ENCODE data around the gene FOXL3. TPM values are rescaled to one million over a fixed set of nuclear protein-coding genes. Genes with fewer than 3 reads are reported as not detected.

FOXL3 gene
- total RNA-seq, 1 experiment from 2014 or later = not detected

GRCh38 chr7:339062-339342 lies 49.0 kb downstream of the FOXL3 start:
- H3K79me2 ChIP-seq (ENCODE audit: insufficient read depth, low read length) = no peaks in the 10 kb centered on the region
- TF ChIP-seq, protein P1, sequence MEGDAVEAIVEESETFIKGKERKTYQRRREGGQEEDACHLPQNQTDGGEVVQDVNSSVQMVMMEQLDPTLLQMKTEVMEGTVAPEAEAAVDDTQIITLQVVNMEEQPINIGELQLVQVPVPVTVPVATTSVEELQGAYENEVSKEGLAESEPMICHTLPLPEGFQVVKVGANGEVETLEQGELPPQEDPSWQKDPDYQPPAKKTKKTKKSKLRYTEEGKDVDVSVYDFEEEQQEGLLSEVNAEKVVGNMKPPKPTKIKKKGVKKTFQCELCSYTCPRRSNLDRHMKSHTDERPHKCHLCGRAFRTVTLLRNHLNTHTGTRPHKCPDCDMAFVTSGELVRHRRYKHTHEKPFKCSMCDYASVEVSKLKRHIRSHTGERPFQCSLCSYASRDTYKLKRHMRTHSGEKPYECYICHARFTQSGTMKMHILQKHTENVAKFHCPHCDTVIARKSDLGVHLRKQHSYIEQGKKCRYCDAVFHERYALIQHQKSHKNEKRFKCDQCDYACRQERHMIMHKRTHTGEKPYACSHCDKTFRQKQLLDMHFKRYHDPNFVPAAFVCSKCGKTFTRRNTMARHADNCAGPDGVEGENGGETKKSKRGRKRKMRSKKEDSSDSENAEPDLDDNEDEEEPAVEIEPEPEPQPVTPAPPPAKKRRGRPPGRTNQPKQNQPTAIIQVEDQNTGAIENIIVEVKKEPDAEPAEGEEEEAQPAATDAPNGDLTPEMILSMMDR (conservative IDR thresholded peaks at IDR 0.05) = no peak
- H3K27me3 ChIP-seq (ENCODE audit: insufficient read depth, low read length) = no peaks in the 10 kb centered on the region
- H4K5ac ChIP-seq (ENCODE audit: insufficient read length, low read depth, low read length) = no peak overlapping the region
- no peak overlapping the region for H3K27ac ChIP-seq (ENCODE audit: insufficient read length, low read depth, low read length)
- H3K4me1 ChIP-seq (ENCODE audit: insufficient read depth, low read length) = no peaks in the 10 kb centered on the region
- no peak overlapping the region for H3K27ac Mint-ChIP-seq
- H3K4me3 Mint-ChIP-seq = no peak overlapping the region
- no peak overlapping the region for H3K18ac ChIP-seq (ENCODE audit: insufficient read length, low read depth, low read length)
- H2BK12ac ChIP-seq (ENCODE audit: insufficient read length, low read depth, low read length) = no peak overlapping the region
- WGBS (ENCODE audit: extremely low coverage, insufficient read length, low lambda C conversion rate) = no CpG with 5 or more reads among the region's 3 CpGs
- H2AK5ac ChIP-seq (ENCODE audit: insufficient read length, low read length) = no peak overlapping the region
- H2BK5ac ChIP-seq (ENCODE audit: insufficient read length, low read length) = no peak overlapping the region
- no peak for DNase-seq
- H3K79me1 ChIP-seq (ENCODE audit: insufficient read depth, low read depth, low read length, poor library complexity, severe bottlenecking) = no peaks in the 10 kb centered on the region
- no peak overlapping the region for H2BK15ac ChIP-seq (ENCODE audit: low read depth, low read length)
- H3K9me3 ChIP-seq (ENCODE audit: control insufficient read depth, low read depth, low read length) = no peaks in the 10 kb centered on the region
- no peak overlapping the region for H3K4me2 ChIP-seq (ENCODE audit: insufficient read depth, insufficient read length, low read length)
- H3K23ac ChIP-seq (ENCODE audit: insufficient read length, low read depth, low read length) = no peak overlapping the region
- no peak overlapping the region for H4K8ac ChIP-seq (replicated peaks; ENCODE audit: insufficient read length, low read depth, low read length)
- H3K23me2 ChIP-seq (ENCODE audit: insufficient read length, low read depth, low read length, poor library complexity, severe bottlenecking) = peaks cover 3% of the 10 kb centered on the region
- H3K36me3 Mint-ChIP-seq (ENCODE audit: insufficient read depth in 1 of 3, low read depth in 3 of 3) = peaks cover 0 to 5% (median 2%) of the 10 kb centered on the region in 3 experiments; a peak in 2 of 7 replicates
- no peak overlapping the region for H4K91ac ChIP-seq (ENCODE audit: insufficient read length, low read depth, low read length)
- peaks cover 11 to 12% of the 10 kb centered on the region in 2 experiments; a peak in 4 of 5 replicates for H3K9me3 Mint-ChIP-seq
- no peaks in the 10 kb centered on the region; a peak in 1 of 4 replicates for H3K4me1 Mint-ChIP-seq
- no peak overlapping the region for H3K4ac ChIP-seq (ENCODE audit: low read depth, low read length)
- H2BK120ac ChIP-seq (ENCODE audit: low read depth, low read length, poor library complexity, severe bottlenecking) = no peak overlapping the region
- H3K56ac ChIP-seq (ENCODE audit: insufficient read length, low read depth, low read length) = no peak overlapping the region
- peaks cover 10% of the 10 kb centered on the region for H3K27me3 Mint-ChIP-seq (ENCODE audit: low read depth)
- H4K20me1 ChIP-seq (ENCODE audit: control insufficient read depth, insufficient read depth, insufficient read length) = peaks cover 3% of the 10 kb centered on the region
- no peak overlapping the region for H2BK20ac ChIP-seq (ENCODE audit: low read depth, low read length, poor library complexity, severe bottlenecking)
- H3T11ph ChIP-seq (ENCODE audit: low read length) = no peak overlapping the region
- H2AFZ ChIP-seq (ENCODE audit: low read length) = no peak overlapping the region
- H3K9ac ChIP-seq (ENCODE audit: extremely low read depth, insufficient read length, low read length) = no peak overlapping the region
- H3K14ac ChIP-seq (ENCODE audit: insufficient read depth, low read length) = no peak overlapping the region; the same call in 1 of the 2 replicates
